A549 treated with CpdA at 1 μM for 4 hours (cell line): Measurements from ENCODE around the gene PPP6R3. TPM values are rescaled to one million over a fixed set of nuclear protein-coding genes. Genes with fewer than 3 reads are reported as not detected.

ENCODE experiments used
- total RNA-seq: library from RNA; stranded (reverse); fragments of 200-300 nt; extraction: Qiagen RNA extraction; gene quantifications from 5 replicates; pipeline ENCODE4 v1.2.3, GENCODE V29; 2022; ENCODE audit warnings: low read depth

Gene PPP6R3
- 45.8 to 63.5 TPM (median 56.8 TPM) in 5 replicates for total RNA-seq

GRCh38 chr11:68460741-68461574 is at the start of gene PPP6R3:
TSS of gene PPP6R3 (plus strand) at chr11:68460752. CDS start at chr11:68537665, 76,913 bp downstream.

Other genes starting within 250 kb of the PPP6R3 start
- gene KMT5B, start 247.5 kb upstream of the PPP6R3 start, total RNA-seq = 18.5 to 27.3 TPM (median 20.1 TPM) in 5 replicates
- 50.1 to 62.2 TPM (median 60.4 TPM) in 5 replicates for gene C11orf24, start 188.8 kb upstream of the PPP6R3 start, total RNA-seq
- 38.8 to 62.0 TPM (median 57.0 TPM) in 5 replicates for gene LRP5, start 148.2 kb upstream of the PPP6R3 start, total RNA-seq
- 10.1 to 21.1 TPM (median 19.3 TPM) in 5 replicates for gene GAL, start 223.8 kb downstream of the PPP6R3 start, total RNA-seq